Activated T-helper 1 cell treated with anti-CD3 and anti-CD28 coated beads, Interleukin-2, amount 50 U/mL, for 16 hours (primary cell): Measurements from ENCODE around the gene DLX5.

Experiments
- DNase-seq, 2 donors: peaks; one replicate each; pipeline ENCODE4 v3.0.0-alpha.2; 2020; ENCODE audit warnings: low read depth in 1 of 2, low spot score in 1 of 2

DLX5 gene

GRCh38 chr7:97018791-97019531 lies 5.7 kb downstream of the DLX5 start:
- no peak for DNase-seq

DNA sequence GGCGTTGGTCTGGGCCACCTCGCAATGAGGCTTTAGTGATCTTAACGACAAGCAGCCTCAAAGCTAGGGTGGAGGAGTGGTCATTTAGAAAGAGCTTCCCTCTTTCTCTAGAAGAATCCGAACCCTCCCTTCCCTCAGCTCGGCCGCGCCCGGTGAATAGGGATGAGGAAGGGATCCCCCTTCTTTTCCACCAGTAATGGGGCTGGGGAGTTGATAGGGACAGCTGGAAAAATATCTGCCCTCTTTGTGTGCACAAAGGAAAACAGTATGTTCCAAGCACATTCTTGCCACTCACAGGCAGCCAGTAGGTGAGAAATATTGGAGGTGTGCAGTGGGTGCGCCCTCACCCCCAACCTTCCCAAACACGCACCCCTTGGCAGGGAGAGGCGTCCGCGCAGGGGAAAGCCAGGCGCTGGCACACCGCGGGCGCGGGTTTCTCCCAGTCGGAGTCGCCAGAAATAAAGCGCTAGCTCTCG lies 6.5 kb downstream of the DLX5 start:
- DNase-seq = no peak

- no peak for DNase-seq
Measured at GRCh38 chr7:97017192-97018125, 7.2 kb downstream of the DLX5 start.

DNA sequence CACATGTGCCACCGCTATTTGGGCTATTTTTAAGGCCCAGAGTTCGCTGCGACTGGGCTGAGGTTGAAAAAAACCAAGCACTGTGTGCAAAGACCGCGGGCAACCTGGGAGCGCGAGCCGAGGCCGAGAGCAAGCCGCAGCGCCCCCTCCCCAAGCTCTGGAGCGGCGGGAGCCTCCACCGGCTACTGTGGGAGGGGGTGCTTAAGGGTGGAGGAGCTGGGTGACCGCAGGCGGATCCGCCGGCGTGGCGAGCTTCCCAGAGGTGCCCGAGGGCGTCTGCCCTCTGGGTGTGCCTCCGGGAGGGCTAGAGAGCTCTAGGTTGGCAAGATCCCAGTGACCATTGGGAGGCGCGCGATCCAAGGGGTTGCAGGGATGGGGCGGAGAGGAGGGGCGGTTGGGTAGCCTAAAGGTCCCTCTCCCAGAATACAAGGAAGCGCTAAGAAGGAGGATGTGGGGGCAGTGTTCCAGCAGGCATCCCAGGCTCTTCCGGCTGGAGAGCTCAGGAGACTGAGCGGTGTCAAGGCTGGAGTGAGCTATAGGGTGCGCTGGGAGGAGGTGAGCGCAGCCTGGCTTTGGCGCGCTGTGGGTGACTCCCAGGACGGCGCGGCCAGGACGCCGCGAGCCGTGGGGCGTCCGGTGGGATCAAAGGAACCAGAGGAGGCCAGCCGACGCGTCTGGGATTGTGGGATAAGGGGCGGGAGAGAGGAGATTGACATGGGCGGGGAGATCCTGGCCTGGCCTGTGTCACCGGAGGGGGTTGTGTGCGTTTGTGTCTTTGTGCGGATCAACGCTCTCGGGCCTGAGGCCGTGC lies 8.0 kb downstream of the DLX5 start:
- DNase-seq = no peak

DNA sequence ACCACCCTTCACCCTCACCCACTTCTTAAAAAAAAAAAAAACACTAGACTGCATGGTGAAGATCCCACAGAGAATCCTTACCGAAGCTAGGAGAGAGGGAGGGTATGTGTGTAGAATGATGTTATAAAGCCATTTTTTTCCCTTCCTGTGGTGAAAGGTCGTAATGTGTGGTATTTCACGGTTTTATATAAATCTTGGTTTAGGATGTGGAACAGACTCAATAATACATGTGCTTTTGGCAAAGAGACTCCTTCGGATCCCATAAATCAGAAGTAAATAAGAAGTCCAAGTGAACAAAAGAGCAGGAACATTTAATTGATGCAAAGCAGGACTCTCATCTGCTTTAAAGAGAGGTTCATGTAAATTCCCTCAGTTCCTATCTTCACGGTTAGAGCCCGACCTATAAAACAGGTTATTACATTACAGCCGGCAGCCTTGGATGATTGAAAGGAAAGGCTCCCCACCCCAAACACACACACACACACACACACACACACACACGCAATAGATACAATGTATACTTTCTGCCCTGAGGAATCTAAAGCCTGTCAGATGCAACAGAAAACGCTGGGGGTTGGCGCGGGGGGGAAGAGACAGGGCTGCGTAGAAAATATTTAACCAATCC lies 8.8 kb downstream of the DLX5 start:
- no peak for DNase-seq

DNA sequence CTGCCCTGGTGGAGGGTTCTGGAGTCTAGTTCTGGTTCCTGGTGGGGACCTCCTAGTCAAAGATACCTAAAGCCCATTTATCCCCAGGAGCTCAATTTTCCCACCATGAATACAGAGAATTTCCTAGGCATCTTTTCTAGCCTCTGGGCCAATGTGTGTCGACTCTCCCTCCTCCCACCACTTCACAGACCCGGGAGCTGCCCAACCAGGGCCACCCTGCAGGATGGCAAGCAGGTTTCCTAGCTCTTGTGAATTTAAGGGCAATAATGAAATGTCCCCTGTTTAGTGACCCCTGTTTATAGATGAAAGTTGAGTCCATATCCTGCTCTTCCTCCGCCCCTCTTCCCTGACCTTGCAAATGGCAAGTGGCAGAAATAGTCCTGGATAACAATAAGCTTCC lies 9.4 kb downstream of the DLX5 start:
- no peak for DNase-seq

- DNase-seq = no peak
Measured at GRCh38 chr7:97014145-97014750, 10.4 kb downstream of the DLX5 start.

DNA sequence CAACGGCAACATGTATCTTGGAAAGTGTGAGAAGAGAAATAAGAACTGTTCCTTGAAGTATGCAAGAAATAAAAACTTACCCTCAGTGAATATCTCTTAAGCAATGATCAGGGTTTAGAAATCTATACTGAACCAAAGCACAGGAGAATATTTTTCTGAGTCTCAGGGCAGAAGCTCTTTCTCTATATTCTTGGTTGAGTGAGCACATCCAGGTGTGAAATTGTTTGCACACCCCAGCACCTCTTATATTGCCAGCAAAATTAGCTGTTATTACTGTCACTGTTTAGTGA lies 10.8 kb downstream of the DLX5 start:
- no peak for DNase-seq

DNA sequence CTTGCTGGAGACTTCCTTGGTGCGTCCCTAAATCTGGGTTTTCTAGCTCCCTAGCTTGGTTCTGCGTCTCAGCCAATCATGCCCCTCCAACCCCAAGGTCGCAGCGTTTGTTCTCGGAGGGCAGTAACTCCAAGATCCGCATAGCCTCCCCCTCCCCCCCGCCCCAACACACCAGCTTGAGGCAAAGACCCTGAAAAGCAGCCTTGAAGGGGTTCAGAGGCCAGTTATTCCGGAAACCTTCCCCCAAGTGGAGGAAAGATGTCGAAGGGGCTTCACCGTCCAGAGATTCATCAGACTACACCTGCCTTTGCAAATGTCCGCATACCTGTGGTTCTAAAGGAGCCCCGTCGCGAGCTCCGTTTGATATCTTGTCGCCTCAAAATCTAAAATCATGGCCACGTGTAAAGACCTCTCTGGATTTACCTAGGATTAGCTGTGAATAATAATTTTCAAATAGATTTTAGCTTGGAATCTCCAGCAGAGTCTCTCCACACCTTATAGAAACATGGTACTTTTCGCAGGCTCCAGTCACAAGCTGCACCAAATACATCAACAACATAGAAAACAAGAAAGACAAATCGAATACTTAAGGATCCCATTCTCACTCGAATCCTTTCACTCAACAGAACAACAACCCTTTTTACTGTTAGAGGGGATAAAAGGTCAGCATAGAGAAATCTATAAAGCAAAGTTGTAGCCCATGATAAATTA lies 11.3 kb downstream of the DLX5 start:
- no peak for DNase-seq

GRCh38 chr7:97012365-97013133 lies 12.1 kb downstream of the DLX5 start:
- no peak for DNase-seq

GRCh38 chr7:97011536-97012364 lies 12.9 kb downstream of the DLX5 start:
- DNase-seq = no peak

DNA sequence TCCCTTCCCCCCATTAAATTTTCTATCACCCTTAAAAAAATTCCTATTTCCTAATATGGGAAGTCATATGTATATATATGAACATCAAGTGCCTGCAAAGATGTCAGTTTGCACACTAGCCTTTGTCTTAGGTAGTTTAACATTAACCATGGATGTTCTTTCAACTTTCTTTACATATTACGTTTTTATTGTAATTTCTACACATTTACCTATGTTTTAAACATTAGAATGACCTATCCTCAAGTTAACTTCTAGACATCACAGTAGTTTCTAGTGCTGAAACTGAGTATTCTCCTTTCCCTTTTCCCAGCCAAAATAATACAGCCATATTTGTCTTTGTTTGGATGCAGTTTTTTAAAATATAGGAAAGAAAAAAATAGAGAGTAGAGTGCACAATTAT lies 13.5 kb downstream of the DLX5 start:
- DNase-seq = no peak

DNA sequence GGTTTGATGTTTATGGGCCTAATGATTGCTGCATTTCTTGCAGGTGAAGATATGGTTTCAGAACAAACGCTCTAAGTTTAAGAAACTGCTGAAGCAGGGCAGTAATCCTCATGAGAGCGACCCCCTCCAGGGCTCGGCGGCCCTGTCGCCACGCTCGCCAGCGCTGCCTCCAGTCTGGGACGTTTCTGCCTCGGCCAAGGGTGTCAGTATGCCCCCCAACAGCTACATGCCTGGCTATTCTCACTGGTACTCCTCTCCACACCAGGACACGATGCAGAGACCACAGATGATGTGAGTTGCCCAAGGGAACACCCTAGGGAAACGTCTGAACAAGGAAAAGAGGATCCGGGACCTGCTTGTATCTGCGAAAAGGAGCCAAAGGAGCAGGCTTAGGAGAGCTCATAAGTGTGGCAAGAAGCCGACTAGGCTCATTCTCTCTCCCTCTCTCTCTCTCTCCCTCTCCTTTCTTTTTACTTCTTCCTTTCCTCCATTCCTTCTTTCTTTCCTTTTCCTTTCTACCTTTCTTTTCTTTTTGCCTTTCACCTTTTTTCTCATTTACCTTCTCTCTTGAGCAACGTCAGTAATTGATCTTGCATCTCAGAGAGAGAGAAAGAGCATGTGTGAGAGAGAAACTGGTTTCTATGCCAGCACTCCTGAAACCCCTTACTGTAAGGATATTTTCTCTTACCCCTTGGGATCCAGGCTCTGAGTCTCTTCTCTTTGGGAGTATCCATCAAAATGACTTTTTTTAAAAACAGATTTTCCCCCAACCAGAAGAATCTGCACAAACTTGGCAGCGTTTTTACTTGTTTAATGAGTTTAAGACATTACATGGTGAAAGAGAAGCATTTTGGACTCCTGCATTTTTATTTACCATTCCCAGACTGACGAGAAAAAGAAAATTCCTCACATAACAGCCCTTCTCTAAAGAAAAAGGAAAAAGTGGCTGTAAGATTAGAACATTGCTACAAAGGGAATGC lies 14.6 kb downstream of the DLX5 start:
- no peak for DNase-seq

DNA sequence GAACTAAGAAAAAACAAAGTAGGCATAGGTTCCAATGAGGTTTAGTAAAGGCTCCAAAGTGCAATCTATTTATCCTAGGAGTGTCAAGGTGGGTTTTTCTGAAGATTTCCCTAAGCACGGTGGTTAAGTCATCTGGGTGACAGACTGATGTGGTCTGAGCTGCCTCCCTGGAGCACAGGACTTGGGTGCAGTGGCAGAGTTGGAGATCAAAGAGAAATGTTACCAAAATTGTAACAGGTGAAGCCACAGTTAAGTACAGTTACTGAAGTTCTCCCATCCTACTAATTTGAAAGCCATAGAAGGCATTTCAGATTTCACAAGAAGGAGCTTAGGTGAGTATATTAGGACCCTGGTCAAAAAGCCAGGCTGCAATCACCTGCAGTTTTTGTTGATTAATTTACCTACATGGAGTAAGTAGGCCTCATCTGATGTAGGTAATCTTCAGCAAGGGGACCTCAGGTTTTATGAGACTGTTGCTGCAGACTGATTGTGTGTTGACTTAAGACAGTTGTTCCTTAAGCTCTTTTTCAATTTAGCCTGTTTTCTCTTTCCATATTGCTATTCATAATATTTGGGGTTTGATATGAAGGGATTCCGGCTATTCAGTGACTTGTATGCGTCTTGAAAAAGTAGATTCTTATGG lies 16.2 kb downstream of the DLX5 start:
- no peak for DNase-seq

GRCh38 chr7:97007583-97007861 lies 17.1 kb downstream of the DLX5 start:
- DNase-seq = no peak

GRCh38 chr7:97006816-97007582 lies 17.6 kb downstream of the DLX5 start:
- DNase-seq = no peak
